GM12873 (cell line): Measurements from ENCODE around the gene EPDR1.

Source experiments
- TF ChIP-seq, protein P1 (sequence below): IDR thresholded peaks from 2 replicates; pipeline ENCODE4 v1.5.1; 2012; ENCODE audit warnings: low read depth, mild to moderate bottlenecking, moderate library complexity, low read length, control low read depth; ENCODE audit not compliant: insufficient read depth; ENCODE audit errors: missing control alignments

Gene EPDR1

GRCh38 chr7:37999673-38000072, 79.2 kb downstream of the EPDR1 start:
- TF ChIP-seq, protein P1, sequence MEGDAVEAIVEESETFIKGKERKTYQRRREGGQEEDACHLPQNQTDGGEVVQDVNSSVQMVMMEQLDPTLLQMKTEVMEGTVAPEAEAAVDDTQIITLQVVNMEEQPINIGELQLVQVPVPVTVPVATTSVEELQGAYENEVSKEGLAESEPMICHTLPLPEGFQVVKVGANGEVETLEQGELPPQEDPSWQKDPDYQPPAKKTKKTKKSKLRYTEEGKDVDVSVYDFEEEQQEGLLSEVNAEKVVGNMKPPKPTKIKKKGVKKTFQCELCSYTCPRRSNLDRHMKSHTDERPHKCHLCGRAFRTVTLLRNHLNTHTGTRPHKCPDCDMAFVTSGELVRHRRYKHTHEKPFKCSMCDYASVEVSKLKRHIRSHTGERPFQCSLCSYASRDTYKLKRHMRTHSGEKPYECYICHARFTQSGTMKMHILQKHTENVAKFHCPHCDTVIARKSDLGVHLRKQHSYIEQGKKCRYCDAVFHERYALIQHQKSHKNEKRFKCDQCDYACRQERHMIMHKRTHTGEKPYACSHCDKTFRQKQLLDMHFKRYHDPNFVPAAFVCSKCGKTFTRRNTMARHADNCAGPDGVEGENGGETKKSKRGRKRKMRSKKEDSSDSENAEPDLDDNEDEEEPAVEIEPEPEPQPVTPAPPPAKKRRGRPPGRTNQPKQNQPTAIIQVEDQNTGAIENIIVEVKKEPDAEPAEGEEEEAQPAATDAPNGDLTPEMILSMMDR: no peak

DNA sequence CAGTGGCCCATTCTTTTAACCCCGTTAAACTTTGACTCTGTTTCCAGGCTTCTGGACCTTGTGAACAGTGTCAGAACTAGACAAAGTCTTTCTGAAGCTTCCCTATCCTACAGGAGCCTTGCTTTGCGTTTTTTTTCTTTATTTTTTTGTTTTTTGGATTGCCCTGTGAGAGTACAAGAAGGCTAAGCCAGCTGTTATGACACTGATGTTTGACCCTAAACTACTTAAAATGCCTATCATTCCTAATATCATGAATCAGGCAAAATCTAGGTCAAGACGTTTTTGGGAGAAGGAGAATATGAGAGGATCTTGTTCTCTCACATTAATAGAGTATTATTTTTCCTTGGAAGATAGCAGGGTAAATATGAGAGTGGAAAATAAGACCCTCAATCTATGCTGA, 79.8 kb downstream of the EPDR1 start:
- TF ChIP-seq, protein P1: no peak
